ENCODE measurements around the gene SYCP1. TPM values are rescaled to one million over a fixed set of nuclear protein-coding genes. Genes with fewer than 3 reads are reported as not detected.

SYCP1 gene
- total RNA-seq, 4 donors from 2014 or later, result 0.35 TPM; not detected in 3

GRCh38 chr1:115021145-115021544, 166.5 kb downstream of the SYCP1 start:
- intact Hi-C loops (cut with DNase I; ENCODE audit: low total_unique reads), result no loop called here
- Histone ChIP-seq H3K27ac (no peak overlapping the region), H3K27me3 (no peaks in the 10 kb centered on the region)

GRCh38 chr1:115023593-115023992, 168.9 kb downstream of the SYCP1 start:
- no peak for TF ChIP-seq CTCF (IDR thresholded peaks at IDR 0.05)
- no peak for TF ChIP-seq POLR2A (IDR thresholded peaks at IDR 0.05)
- no peaks in the 10 kb centered on the region for H3K36me3 ChIP-seq
- no peak overlapping the region for H3K27ac ChIP-seq
- DNase-seq, result no peak
- intact Hi-C loops (cut with DNase I; ENCODE audit: low total_unique reads), result no loop called here
- no peaks in the 10 kb centered on the region for H3K9me3 ChIP-seq
- no peaks in the 10 kb centered on the region for H3K4me1 ChIP-seq
- H3K4me3 ChIP-seq, result no peak overlapping the region
- H3K27me3 ChIP-seq, result no peaks in the 10 kb centered on the region

More at GRCh38 chr1:115021145-115021544, 166.5 kb downstream of the SYCP1 start:
- H3K36me3 ChIP-seq, result no peaks in the 10 kb centered on the region
- TF ChIP-seq CTCF (IDR thresholded peaks at IDR 0.05) (no peak), POLR2A (IDR thresholded peaks at IDR 0.05) (no peak)
- H3K4me3 ChIP-seq, result no peak overlapping the region
- no peaks in the 10 kb centered on the region for H3K4me1 ChIP-seq
- no peaks in the 10 kb centered on the region for H3K9me3 ChIP-seq
- no peak for DNase-seq

GRCh38 chr1:115029526-115029925, 174.9 kb downstream of the SYCP1 start, which contains the start of gene TSHB:
TSS of gene TSHB (plus strand) at chr1:115029826. CDS start at chr1:115033363, 3,537 bp downstream.
- Histone ChIP-seq H3K27me3 (no peaks in the 10 kb centered on the region), H3K9me3 (no peaks in the 10 kb centered on the region), H3K27ac (no peak within 1 kb of the TSS), H3K36me3 (no peaks in the 10 kb centered on the region), H3K4me1 (no peaks in the 10 kb centered on the region), H3K4me3 (no peak within 1 kb of the TSS)
- no peak for DNase-seq
- TF ChIP-seq POLR2A (IDR thresholded peaks at IDR 0.05) (no peak), CTCF (IDR thresholded peaks at IDR 0.05) (no peak)
- intact Hi-C loops (cut with DNase I; ENCODE audit: low total_unique reads), result no loop called here

GRCh38 chr1:115031595-115031994, 176.9 kb downstream of the SYCP1 start:
- Histone ChIP-seq H3K4me3 (no peak overlapping the region), H3K9me3 (no peaks in the 10 kb centered on the region), H3K27me3 (no peaks in the 10 kb centered on the region), H3K4me1 (no peaks in the 10 kb centered on the region), H3K27ac (no peak overlapping the region), H3K36me3 (no peaks in the 10 kb centered on the region)
- DNase-seq, result no peak
- TF ChIP-seq POLR2A (IDR thresholded peaks at IDR 0.05) (no peak), CTCF (IDR thresholded peaks at IDR 0.05) (no peak)
- intact Hi-C loops (cut with DNase I; ENCODE audit: low total_unique reads), result no loop called here

GRCh38 chr1:115035652-115036051, 181.0 kb downstream of the SYCP1 start:
- Histone ChIP-seq H3K36me3 (no peaks in the 10 kb centered on the region), H3K4me3 (no peak overlapping the region), H3K4me1 (peaks cover 0 to 4% of the 10 kb centered on the region in 2 donors), H3K27me3 (no peaks in the 10 kb centered on the region), H3K27ac (no peak overlapping the region), H3K9me3 (no peaks in the 10 kb centered on the region)
- intact Hi-C loops (cut with DNase I; ENCODE audit: low total_unique reads), result no loop called here
- DNase-seq, result no peak
- TF ChIP-seq POLR2A (IDR thresholded peaks at IDR 0.05) (no peak), CTCF (IDR thresholded peaks at IDR 0.05) (no peak)

All from uterus (tissue), 4 donors.